Common myeloid progenitor, CD34-positive (primary cell): ENCODE data around the gene FAM227B.

ENCODE experiments used
- CTCF ChIA-PET: fragments of 350-600 bp; sonication (Branson Sonifier 250); formaldehyde crosslinking; loops from one replicate; lab custom pipeline; 2021; ENCODE audit warnings: antibody characterized with exemption; lab: Charles Lee
- POLR2A ChIA-PET: fragments of 350-600 bp; sonication (Branson Sonifier 250); formaldehyde crosslinking; loops from one replicate; lab custom pipeline; 2021; ENCODE audit warnings: antibody characterized with exemption; lab: Charles Lee
- DNase-seq, 3 donors: peaks; one replicate each; pipeline versions ENCODE4 v3.0.0 to v3.0.0-alpha.2; 2013
- H3K27ac ChIP-seq, 2 experiments: 1 replicate in 1 of 2; 2 replicates in 1 of 2; pipeline ENCODE4 v1.7.0; 2013; ENCODE audit warnings: inconsistent platforms in 2 of 2, low read length in 2 of 2, mild to moderate bottlenecking in 2 of 2, low read depth in 1 of 2, moderate library complexity in 1 of 2; ENCODE audit not compliant: severe bottlenecking in 2 of 2, insufficient read depth in 1 of 2, poor library complexity in 1 of 2
- H3K27me3 ChIP-seq, 5 experiments: replicated peaks in 2 of 5; 1 replicate in 3 of 5; 2 replicates in 2 of 5; pipeline versions ENCODE4 v1.6.1 to v1.7.0; 2013; ENCODE audit warnings: low read length in 4 of 5, mild to moderate bottlenecking in 2 of 5, moderate library complexity in 2 of 5, inconsistent platforms in 1 of 5; ENCODE audit not compliant: insufficient read depth in 5 of 5, control insufficient read depth in 4 of 5
- H3K36me3 ChIP-seq, 4 experiments: 1 replicate in 2 of 4; 2 replicates in 2 of 4; pipeline versions ENCODE4 v1.6.1 to v1.7.0; 2013; ENCODE audit warnings: low read length in 3 of 4, control low read depth in 1 of 4, mild to moderate bottlenecking in 1 of 4; ENCODE audit not compliant: control insufficient read depth in 4 of 4, insufficient read depth in 4 of 4
- H3K4me1 ChIP-seq, 4 experiments: 1 replicate in 3 of 4; 2 replicates in 1 of 4; pipeline versions ENCODE4 v1.6.1 to v1.7.1; 2013; ENCODE audit warnings: low read length in 3 of 4, mild to moderate bottlenecking in 3 of 4, control low read depth in 1 of 4, inconsistent platforms in 1 of 4, moderate library complexity in 1 of 4; ENCODE audit not compliant: control insufficient read depth in 4 of 4, insufficient read depth in 4 of 4; ENCODE audit errors: control extremely low read depth in 1 of 4
- H3K4me3 ChIP-seq, 7 experiments: 1 replicate in 4 of 7; 2 replicates in 3 of 7; pipeline versions ENCODE4 v1.5.1 to v1.7.0; 2013; ENCODE audit warnings: mild to moderate bottlenecking in 7 of 7, low read length in 6 of 7, moderate library complexity in 6 of 7, inconsistent platforms in 2 of 7, low read depth in 2 of 7, control low read depth in 1 of 7; ENCODE audit not compliant: insufficient read depth in 4 of 7, control insufficient read depth in 1 of 7; ENCODE audit errors: extremely low read depth in 1 of 7
- H3K9me3 ChIP-seq, 5 experiments: 1 replicate in 4 of 5; 2 replicates in 1 of 5; pipeline versions ENCODE4 v1.6.1 to v1.7.1; 2013; ENCODE audit warnings: low read length in 4 of 5, mild to moderate bottlenecking in 2 of 5, inconsistent platforms in 1 of 5, low read depth in 1 of 5, moderate library complexity in 1 of 5; ENCODE audit not compliant: control insufficient read depth in 4 of 5, insufficient read depth in 2 of 5; ENCODE audit errors: control extremely low read depth in 1 of 5
- WGBS: methylation state at CpG from one replicate; pipeline ENCODE4 v1.1.5; 2013; ENCODE audit not compliant: insufficient coverage; 5-methylcytosine and 5-hydroxymethylcytosine counted together

Gene FAM227B

GRCh38 chr15:49278751-49279150 lies 341.9 kb downstream of the FAM227B start:
- H3K27me3 ChIP-seq: no peaks in the 10 kb centered on the region
- no peak overlapping the region for H3K4me3 ChIP-seq
- CTCF ChIA-PET: no interaction called here
- no peak for DNase-seq
- peaks cover 8 to 32% (median 14%) of the 10 kb centered on the region in 4 experiments for H3K36me3 ChIP-seq
- 100% methylated on average over 4 of the region's 5 CpGs for WGBS
- H3K27ac ChIP-seq: no peak overlapping the region
- H3K9me3 ChIP-seq: no peaks in the 10 kb centered on the region
- POLR2A ChIA-PET: no interaction called here
- H3K4me1 ChIP-seq: no peaks in the 10 kb centered on the region
